PC-9 (cell line): ENCODE measurements around the gene RFX4.

Experiments
- CTCF ChIP-seq: fragments of 200-600 bp; sonication (generic); conservative IDR thresholded peaks from 2 replicates; pipeline ENCODE4 v1.6.1; 2017; ENCODE audit warnings: mixed run types, antibody characterized with exemption, mild to moderate bottlenecking, moderate library complexity
- EZH2 ChIP-seq: fragments of 200-600 bp; sonication (generic); IDR thresholded peaks from 2 replicates; pipeline ENCODE4 v1.8.0; 2017; ENCODE audit warnings: antibody characterized with exemption, low read depth

GRCh38 chr12:106631797-106632196, 49.0 kb downstream of the RFX4 start:
- TF ChIP-seq CTCF = no peak
- TF ChIP-seq EZH2 = no peak
